ENCODE results near the gene TMTC2. TPM values are rescaled to one million over a fixed set of nuclear protein-coding genes. Genes with fewer than 3 reads are reported as not detected.

Gene TMTC2
- total and polyA plus RNA-seq, 2 donors (not counting 3 experiments of a cell fraction or from before 2014, with no cell fraction given) = 4.1 to 7.8 TPM

GRCh38 chr12:82873309-82873708, 186.6 kb downstream of the TMTC2 start:
- no peak for DNase-seq (ENCODE audit: low read depth, low spot score)
- Histone ChIP-seq H4K20me1 (replicated peaks; ENCODE audit: control insufficient read depth, extremely low read depth, insufficient read depth, low read length) (no peaks in the 10 kb centered on the region), H3K4me2 (ENCODE audit: insufficient read depth, low read length) (no peak overlapping the region), H3K4me1 (ENCODE audit: control insufficient read depth, extremely low read depth, insufficient read depth, low read length) (no peaks in the 10 kb centered on the region), H3K27ac (ENCODE audit: insufficient read depth, low read depth, low read length) (no peak overlapping the region), H3K9me1 (replicated peaks; ENCODE audit: control insufficient read depth, extremely low read depth, insufficient read depth, low read length) (no peaks in the 10 kb centered on the region), H3K79me2 (ENCODE audit: control insufficient read depth, insufficient read depth, low read length) (no peaks in the 10 kb centered on the region), H3K27me3 (ENCODE audit: control insufficient read depth in 2 of 2, insufficient read depth in 2 of 2, low read length in 2 of 2) (no peaks in the 10 kb centered on the region), H2AFZ (ENCODE audit: low read depth, low read length) (no peak overlapping the region), H3K4me3 (replicated peaks in 1 of 3; ENCODE audit: insufficient read depth in 1 of 3, low read depth in 1 of 3, low read length in 3 of 3) (no peak overlapping the region), H3K36me3 (ENCODE audit: control insufficient read depth in 2 of 2, extremely low read depth in 1 of 2, insufficient read depth in 2 of 2, low read length in 2 of 2) (no peaks in the 10 kb centered on the region), H3K9me3 (replicated peaks; ENCODE audit: control insufficient read depth, insufficient read depth, low read length) (no peaks in the 10 kb centered on the region), H3K9ac (replicated peaks; ENCODE audit: extremely low read depth, insufficient read depth, low read length) (no peak overlapping the region)
- BruUV-seq (replicated peaks) = no TSS peak
- intact Hi-C loops (cut with micrococcal nuclease) (no loop called here), dilution Hi-C loops (cut with MboI; ENCODE audit: extremely low pct_ligation_motif_present, low sequenced_read_pairs) (no loop called here)
- TF ChIP-seq POLR2AphosphoS5 (IDR thresholded peaks at IDR 0.05; ENCODE audit: insufficient read depth, low read depth, low read length) (no peak), FOS (IDR thresholded peaks at IDR 0.05; ENCODE audit: borderline replicate concordance, insufficient read depth, low read length) (no peak), MAX (IDR thresholded peaks at IDR 0.05; ENCODE audit: insufficient read depth, insufficient read length) (no peak), MYC (IDR thresholded peaks at IDR 0.05; ENCODE audit: low read depth, low read length) (no peak), GATA2 (IDR thresholded peaks at IDR 0.05; ENCODE audit: insufficient read depth, insufficient read length, low read depth, low read length) (no peak), EZH2 (IDR thresholded peaks at IDR 0.05; ENCODE audit: borderline replicate concordance, low read depth, low read length, severe bottlenecking) (no peak), POLR2A (IDR thresholded peaks at IDR 0.05; ENCODE audit: low read depth, low read length) (no peak), CTCF (IDR thresholded peaks at IDR 0.05; ENCODE audit: extremely low read depth in 1 of 2, insufficient read depth in 1 of 2, low read depth in 1 of 2, low read length in 2 of 2) (no peak), JUN (IDR thresholded peaks at IDR 0.05; ENCODE audit: borderline replicate concordance, insufficient read depth, insufficient read length, low read depth) (no peak)
- no peak for FAIRE-seq
- ChIA-PET CTCF (no interaction called here), POLR2A (no interaction called here)
